Measurements from ENCODE around the gene PDZD2.
"Not testable (repeated sequence)": the region's sequence is repeated elsewhere in the genome, so short reads cannot be mapped to it uniquely, and the experiment has no call there.

The PDZD2 gene

GRCh38 chr5:31638748-31639418 lies at the start of gene PDZD2:
PDZD2 (plus strand) TSS chr5:31639131.
- DNase-seq (ENCODE audit: low read depth): peak; percentile 77

GRCh38 chr5:31593665-31594064 lies 45.3 kb upstream of the PDZD2 start:
- no peak for DNase-seq (ENCODE audit: low read depth)

- DNase-seq (ENCODE audit: low read depth): no peak
Measured at GRCh38 chr5:31596354-31596753, 42.6 kb upstream of the PDZD2 start.

- DNase-seq (ENCODE audit: low read depth): no peak
Measured at GRCh38 chr5:31598640-31599611, 40.0 kb upstream of the PDZD2 start.

GRCh38 chr5:31602305-31602704 lies 36.6 kb upstream of the PDZD2 start:
- DNase-seq (ENCODE audit: low read depth): not testable (repeated sequence)

- DNase-seq (ENCODE audit: low read depth): no peak
Measured at GRCh38 chr5:31604240-31604639, 34.7 kb upstream of the PDZD2 start.

GRCh38 chr5:31604644-31605043 lies 34.3 kb upstream of the PDZD2 start:
- DNase-seq (ENCODE audit: low read depth): no peak

- no peak for DNase-seq (ENCODE audit: low read depth)
Measured at GRCh38 chr5:31605920-31606319, 33.0 kb upstream of the PDZD2 start.

GRCh38 chr5:31607546-31607945 lies 31.4 kb upstream of the PDZD2 start:
- no peak for DNase-seq (ENCODE audit: low read depth)

GRCh38 chr5:31611002-31611401 lies 27.9 kb upstream of the PDZD2 start:
- DNase-seq (ENCODE audit: low read depth): no peak

GRCh38 chr5:31613651-31614050 lies 25.3 kb upstream of the PDZD2 start:
- no peak for DNase-seq (ENCODE audit: low read depth)

GRCh38 chr5:31614151-31615020 lies 24.5 kb upstream of the PDZD2 start:
- no peak for DNase-seq (ENCODE audit: low read depth)

- no peak for DNase-seq (ENCODE audit: low read depth)
Measured at GRCh38 chr5:31617867-31618266, 21.1 kb upstream of the PDZD2 start.

GRCh38 chr5:31620026-31620425 lies 18.9 kb upstream of the PDZD2 start:
- DNase-seq (ENCODE audit: low read depth): no peak

GRCh38 chr5:31623249-31623648 lies 15.7 kb upstream of the PDZD2 start:
- DNase-seq (ENCODE audit: low read depth): no peak

GRCh38 chr5:31625394-31625793 lies 13.5 kb upstream of the PDZD2 start:
- no peak for DNase-seq (ENCODE audit: low read depth)

- no peak for DNase-seq (ENCODE audit: low read depth)
Measured at GRCh38 chr5:31626156-31626555, 12.8 kb upstream of the PDZD2 start.

GRCh38 chr5:31626604-31627234 lies 12.2 kb upstream of the PDZD2 start:
- DNase-seq (ENCODE audit: low read depth): no peak

GRCh38 chr5:31630931-31631330 lies 8.0 kb upstream of the PDZD2 start:
- DNase-seq (ENCODE audit: low read depth): no peak

GRCh38 chr5:31632460-31632859 lies 6.5 kb upstream of the PDZD2 start:
- no peak for DNase-seq (ENCODE audit: low read depth)

- DNase-seq (ENCODE audit: low read depth): no peak
Measured at GRCh38 chr5:31635446-31635845, 3.5 kb upstream of the PDZD2 start.

GRCh38 chr5:31637851-31638250 lies 1.1 kb upstream of the PDZD2 start:
- no peak for DNase-seq (ENCODE audit: low read depth)
